Measurements from ENCODE around the gene PGM1. TPM values are rescaled to one million over a fixed set of nuclear protein-coding genes. Genes with fewer than 3 reads are reported as not detected.

PGM1 gene
- total RNA-seq, 1 experiment from 2014 or later = 54.6 TPM

DNA sequence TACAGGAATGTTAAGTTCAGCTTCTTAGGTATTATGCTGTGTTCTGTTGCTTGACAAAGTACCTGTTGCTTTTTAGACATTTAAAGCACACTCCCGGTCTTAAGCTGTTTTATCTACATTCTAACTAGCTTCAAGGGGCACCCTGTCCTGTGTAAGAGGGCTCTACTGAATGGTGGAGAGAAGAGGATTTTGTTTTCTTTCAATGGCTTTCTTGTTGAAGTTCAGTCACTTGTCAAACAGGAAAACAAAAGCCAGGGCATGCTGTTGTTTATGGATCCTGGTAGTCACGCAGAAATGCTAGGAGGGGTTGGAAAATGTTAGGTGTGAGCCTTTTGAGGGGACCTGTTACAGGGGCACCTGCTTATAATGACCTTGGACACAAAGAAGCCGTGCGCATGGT, 30.7 kb downstream of the PGM1 start:
- peaks cover 0 to 29% of the 10 kb centered on the region in 2 experiments; a peak in 3 of 4 replicates for H3K4me1 ChIP-seq (ENCODE audit: control insufficient read depth in 1 of 2, insufficient read depth in 2 of 2, low read length in 2 of 2)
- no TSS peak for BruUV-seq (replicated peaks)
- no peak for ATAC-seq
- no peak for TF ChIP-seq RAD21 (IDR thresholded peaks at IDR 0.05; ENCODE audit: low read depth)
- TF ChIP-seq CTCF (IDR thresholded peaks at IDR 0.05 in 2 of 3, conservative IDR thresholded peaks at IDR 0.05 in 1 of 3; ENCODE audit: borderline replicate concordance in 1 of 3, insufficient read depth in 1 of 3, low read depth in 2 of 3, low read length in 2 of 3) = no peak
- H3K36me3 ChIP-seq (ENCODE audit: control insufficient read depth in 1 of 2, insufficient read depth in 2 of 2, low read length in 2 of 2) = no peaks in the 10 kb centered on the region
- ChIA-PET CTCF (interaction anchor here (0.6 to 1.5 kb wide), 2 partner anchors 68 to 296 kb away, joined by 3 to 5 read pairs; no protein-coding TSS in a partner anchor), POLR2A (no interaction called here), RAD21 (ENCODE audit: low non-redundant PET in 1 of 2, low total read pairs in 2 of 2, uncharacterized antibody in 2 of 2, unreplicated experiment in 2 of 2) (no interaction called here)
- no peak overlapping the region for H2AFZ ChIP-seq (ENCODE audit: low read depth, low read length, poor library complexity, severe bottlenecking)
- no peak overlapping the region for H3K4me3 ChIP-seq (replicated peaks in 1 of 2; ENCODE audit: low read depth in 1 of 2, low read length in 2 of 2)
- no peaks in the 10 kb centered on the region for H3K9me2 ChIP-seq (ENCODE audit: insufficient read depth)
- no peaks in the 10 kb centered on the region for H3K27me3 ChIP-seq (ENCODE audit: insufficient read depth, low read length)
- intact Hi-C loops (cut with micrococcal nuclease) = loop anchor here (10.0 kb wide), 1 partner anchor 151 kb away; the partner anchor contains the start of gene ROR1
- no peak overlapping the region for H3K4me2 ChIP-seq (ENCODE audit: low read length)
- no peaks in the 10 kb centered on the region for H3K79me2 ChIP-seq (ENCODE audit: insufficient read depth, low read length)
- H3K9ac ChIP-seq (ENCODE audit: low read length) = no peak overlapping the region
- H4K20me1 ChIP-seq (ENCODE audit: insufficient read depth) = no peaks in the 10 kb centered on the region
- H3K27ac ChIP-seq (ENCODE audit: low read depth, low read length) = no peak overlapping the region
- no peak for DNase-seq (ENCODE audit: low read depth, low spot score)
- no peaks in the 10 kb centered on the region for H3K9me3 ChIP-seq (ENCODE audit: control insufficient read depth in 1 of 2, insufficient read depth in 1 of 2, low read depth in 1 of 2, low read length in 2 of 2)

DNA sequence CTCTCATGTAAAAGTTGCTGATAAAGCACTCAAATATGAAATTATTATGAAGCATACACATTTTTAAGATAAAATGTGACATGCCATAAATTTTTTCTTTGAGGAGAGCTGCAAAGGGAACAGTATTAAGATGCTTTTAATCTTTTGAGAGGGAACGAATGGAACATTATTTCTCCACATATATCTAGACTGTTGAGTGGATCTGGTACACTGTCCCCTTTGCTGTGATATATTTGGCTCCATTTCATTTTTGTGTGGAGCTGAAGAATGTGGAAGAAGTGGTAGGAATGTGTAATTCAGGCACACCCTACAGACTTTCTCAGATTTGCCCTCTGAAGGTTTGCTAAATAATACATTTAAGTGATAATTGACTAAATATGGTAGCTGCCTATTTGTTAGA, 31.7 kb downstream of the PGM1 start:
- TF ChIP-seq TCF7L2 (IDR thresholded peaks at IDR 0.05; ENCODE audit: borderline replicate concordance, extremely low read depth, insufficient read depth, insufficient read length) (no peak), CTCF (IDR thresholded peaks at IDR 0.05 in 2 of 3, conservative IDR thresholded peaks at IDR 0.05 in 1 of 3; ENCODE audit: borderline replicate concordance in 1 of 3, insufficient read depth in 1 of 3, low read depth in 2 of 3, low read length in 2 of 3) (peak in 2 of 3 experiments; percentile 16 to 39; a peak in 2 of 6 replicates)
- ChIA-PET RAD21 (ENCODE audit: low non-redundant PET in 1 of 2, low total read pairs in 2 of 2, uncharacterized antibody in 2 of 2, unreplicated experiment in 2 of 2) (no interaction called here), POLR2A (no interaction called here), CTCF (no interaction called here)
- ATAC-seq = peak; percentile 57; the same call in 1 of the 2 replicates
- Histone ChIP-seq H3K36me3 (ENCODE audit: control insufficient read depth in 1 of 2, insufficient read depth in 2 of 2, low read length in 2 of 2) (no peaks in the 10 kb centered on the region), H3K9ac (ENCODE audit: low read length) (no peak overlapping the region; the same call in 1 of the 2 replicates), H3K27me3 (ENCODE audit: insufficient read depth, low read length) (no peaks in the 10 kb centered on the region), H3K27ac (ENCODE audit: low read depth, low read length) (no peak overlapping the region), H4K20me1 (ENCODE audit: insufficient read depth) (no peaks in the 10 kb centered on the region), H3K4me1 (ENCODE audit: control insufficient read depth in 1 of 2, insufficient read depth in 2 of 2, low read length in 2 of 2) (peaks cover 0 to 30% of the 10 kb centered on the region in 2 experiments; a peak in 3 of 4 replicates), H3K9me3 (ENCODE audit: control insufficient read depth in 1 of 2, insufficient read depth in 1 of 2, low read depth in 1 of 2, low read length in 2 of 2) (no peaks in the 10 kb centered on the region), H3K9me2 (ENCODE audit: insufficient read depth) (no peaks in the 10 kb centered on the region), H2AFZ (ENCODE audit: low read depth, low read length, poor library complexity, severe bottlenecking) (no peak overlapping the region), H3K79me2 (ENCODE audit: insufficient read depth, low read length) (no peaks in the 10 kb centered on the region), H3K4me2 (ENCODE audit: low read length) (peak overlapping the region; percentile 39), H3K4me3 (replicated peaks in 1 of 2; ENCODE audit: low read depth in 1 of 2, low read length in 2 of 2) (no peak overlapping the region)
- intact Hi-C loops (cut with micrococcal nuclease) = loop anchor here (10.0 kb wide), 1 partner anchor 150 kb away; the partner anchor contains the start of gene ROR1
- no peak for DNase-seq (ENCODE audit: low read depth, low spot score)
- no TSS peak for BruUV-seq (replicated peaks)

All from HCT116 (cell line).